GM21619 (cell line): ENCODE measurements around the gene PLBD2.

ENCODE experiments used
- ATAC-seq: cut with Tn5 transposase; IDR thresholded peaks from one replicate; pipeline ENCODE4 v1.9.1; 2021; ENCODE audit not compliant: unreplicated experiment

PLBD2 gene

DNA sequence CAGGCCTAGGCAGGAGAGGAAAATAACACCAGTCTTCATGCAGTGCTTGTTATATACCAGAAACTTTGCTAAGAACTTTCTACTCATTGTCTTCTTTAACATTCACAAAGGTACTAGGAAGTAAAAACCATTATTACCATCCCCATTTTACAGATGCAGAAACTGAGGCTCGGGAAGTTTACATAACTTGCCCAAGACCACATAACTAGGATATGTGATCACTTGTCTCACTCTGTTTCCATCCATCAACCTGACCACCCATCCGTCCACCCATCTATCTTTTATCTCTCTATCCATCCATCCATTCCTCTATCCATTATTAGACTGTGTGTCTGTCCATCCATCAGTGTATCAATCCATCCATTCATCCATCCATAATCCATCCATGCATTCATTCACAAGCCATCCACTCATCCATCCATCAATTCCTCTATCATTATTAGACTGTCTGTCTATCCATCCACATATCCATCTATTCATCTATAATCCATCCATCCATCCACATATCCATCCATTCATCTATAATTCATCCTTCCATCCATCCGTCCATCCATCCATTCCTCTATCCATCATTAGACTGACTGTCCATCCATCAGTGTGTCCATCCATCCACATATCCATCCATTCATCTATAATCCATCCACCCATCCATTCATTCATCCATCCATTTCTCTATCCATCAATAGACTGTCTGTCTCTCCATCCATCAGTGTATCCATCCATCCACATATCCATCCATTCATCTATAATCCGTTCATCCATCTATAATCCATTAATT is 80.3 kb downstream of the PLBD2 start:
- ATAC-seq = no peak

DNA sequence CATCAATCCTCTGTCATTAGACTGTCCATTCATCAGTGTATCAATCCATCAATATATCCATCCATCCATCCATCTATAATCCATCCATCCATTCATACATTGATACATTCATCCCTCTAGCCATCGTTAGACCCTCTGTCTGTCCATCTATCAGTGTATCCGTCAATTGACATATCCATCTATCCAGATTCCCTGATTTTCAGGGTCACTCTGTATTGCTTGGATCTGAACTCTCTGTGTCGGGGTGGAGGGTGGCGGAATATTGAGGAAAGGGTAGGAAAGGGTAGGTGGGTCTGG is 80.9 kb downstream of the PLBD2 start:
- ATAC-seq = no peak

DNA sequence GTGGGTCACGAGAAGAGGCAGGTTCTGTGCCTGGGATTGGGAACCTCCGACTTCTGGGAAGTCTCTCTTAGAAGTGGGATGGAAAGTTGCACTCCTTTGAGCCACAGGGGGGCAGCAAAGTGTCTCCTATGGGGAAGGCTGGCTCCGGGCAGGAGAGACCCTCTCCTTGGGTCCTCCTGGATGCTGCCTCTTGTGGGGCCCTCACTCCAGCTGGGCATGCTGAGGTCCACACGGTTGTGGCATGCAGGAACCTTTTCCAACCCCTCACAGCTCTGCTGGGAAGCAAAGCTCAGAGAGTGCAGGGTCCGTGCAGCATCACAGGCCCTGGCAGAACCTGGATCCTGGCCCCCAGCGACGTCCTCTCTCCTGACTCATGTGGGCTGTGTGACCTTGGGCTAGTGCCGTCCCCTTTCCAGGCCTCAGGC is 81.2 kb downstream of the PLBD2 start:
- ATAC-seq = no peak

DNA sequence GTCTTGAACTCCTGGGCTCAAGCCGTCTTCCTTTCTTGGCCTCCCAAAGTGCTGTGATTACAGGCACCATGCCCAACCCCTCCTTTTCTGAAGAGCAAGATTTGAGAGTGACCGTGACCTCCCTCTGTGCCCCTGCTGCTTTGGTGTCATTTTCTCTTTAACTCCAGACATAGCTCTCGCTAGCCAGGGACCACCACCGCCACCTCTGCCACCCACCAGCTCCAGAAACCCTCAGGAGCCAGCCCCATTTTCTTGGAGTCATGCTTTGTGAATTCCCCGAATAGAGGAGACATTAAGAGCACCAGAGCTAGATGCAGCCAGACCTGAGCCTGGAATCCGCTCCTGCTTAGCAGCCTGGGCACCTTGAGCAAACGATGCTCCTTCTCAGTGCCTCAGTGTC is 81.9 kb downstream of the PLBD2 start:
- no peak for ATAC-seq
